Trophoblast cell (in vitro differentiated cells and primary cell): ENCODE results near the gene TSPYL6.
"Not testable (repeated sequence)": the region's sequence is repeated elsewhere in the genome, so short reads cannot be mapped to it uniquely, and the experiment has no call there.

Experiments
- DNase-seq, 2 donors: peaks; one replicate each; pipeline ENCODE4 v3.0.0-alpha.2; 2016
- H2AFZ ChIP-seq: 2 replicates; pipeline ENCODE4 v1.6.1; 2013; ENCODE audit warnings: low read length, moderate library complexity, mild to moderate bottlenecking; ENCODE audit not compliant: insufficient read depth, poor library complexity
- H2AK5ac ChIP-seq: 2 replicates; pipeline ENCODE4 v1.6.1; 2013; ENCODE audit warnings: mild to moderate bottlenecking, low read length
- H2BK120ac ChIP-seq: 2 replicates; pipeline ENCODE4 v1.6.1; 2013; ENCODE audit warnings: low read length, mild to moderate bottlenecking, moderate library complexity; ENCODE audit not compliant: insufficient read depth, poor library complexity
- H2BK12ac ChIP-seq: 2 replicates; pipeline ENCODE4 v1.6.1; 2013; ENCODE audit warnings: mild to moderate bottlenecking, low read length, moderate library complexity
- H2BK5ac ChIP-seq: 2 replicates; pipeline ENCODE4 v1.6.1; 2013; ENCODE audit warnings: low read length, low read depth, moderate library complexity, mild to moderate bottlenecking; ENCODE audit not compliant: poor library complexity
- H3K14ac ChIP-seq: 2 replicates; pipeline ENCODE4 v1.6.1; 2013; ENCODE audit warnings: mild to moderate bottlenecking, low read length
- H3K18ac ChIP-seq: 2 replicates; pipeline ENCODE4 v1.6.1; 2013; ENCODE audit warnings: mild to moderate bottlenecking, low read length
- H3K23ac ChIP-seq: 2 replicates; pipeline ENCODE4 v1.6.1; 2013; ENCODE audit warnings: low read length
- H3K27ac ChIP-seq: 2 replicates; pipeline ENCODE4 v1.5.1; 2013; ENCODE audit warnings: low read depth, mild to moderate bottlenecking, inconsistent platforms, low read length, moderate library complexity
- H3K27me3 ChIP-seq: 2 replicates; pipeline ENCODE4 v1.6.1; 2013; ENCODE audit warnings: inconsistent platforms, mild to moderate bottlenecking, low read length, moderate library complexity; ENCODE audit not compliant: insufficient read depth
- H3K36me3 ChIP-seq, 2 experiments: 1 replicate in 1 of 2; 2 replicates in 1 of 2; pipeline ENCODE4 v1.6.1; 2013; ENCODE audit warnings: low read length in 2 of 2, mild to moderate bottlenecking in 2 of 2, moderate library complexity in 1 of 2; ENCODE audit not compliant: insufficient read depth in 2 of 2, control insufficient read depth in 1 of 2
- H3K4ac ChIP-seq: 2 replicates; pipeline ENCODE4 v1.6.1; 2013; ENCODE audit warnings: low read depth, mild to moderate bottlenecking, low read length, moderate library complexity
- H3K4me1 ChIP-seq, 2 experiments: 1 replicate in 1 of 2; 2 replicates in 1 of 2; pipeline ENCODE4 v1.6.1; 2013; ENCODE audit warnings: low read length in 2 of 2, mild to moderate bottlenecking in 2 of 2, moderate library complexity in 1 of 2; ENCODE audit not compliant: insufficient read depth in 2 of 2, control insufficient read depth in 1 of 2
- H3K4me2 ChIP-seq: 2 replicates; pipeline ENCODE4 v1.6.1; 2013; ENCODE audit warnings: inconsistent platforms, mild to moderate bottlenecking, low read length, moderate library complexity
- H3K4me3 ChIP-seq: 2 replicates; pipeline ENCODE4 v1.5.1; 2013; ENCODE audit warnings: mild to moderate bottlenecking, low read depth, low read length, inconsistent platforms
- H3K79me1 ChIP-seq: one replicate; pipeline ENCODE4 v1.6.1; 2013; ENCODE audit warnings: low read length
- H3K79me2 ChIP-seq: 2 replicates; pipeline ENCODE4 v1.6.1; 2013; ENCODE audit warnings: low read length, mild to moderate bottlenecking; ENCODE audit not compliant: control insufficient read depth, insufficient read depth, poor library complexity
- H3K9ac ChIP-seq: 2 replicates; pipeline ENCODE4 v1.6.1; 2013; ENCODE audit warnings: mild to moderate bottlenecking, low read length
- H3K9me3 ChIP-seq: 2 replicates; pipeline ENCODE4 v1.6.1; 2013; ENCODE audit warnings: low read depth, mild to moderate bottlenecking, control low read depth, inconsistent platforms, low read length; ENCODE audit not compliant: insufficient read depth
- H4K12ac ChIP-seq: 2 replicates; pipeline ENCODE4 v1.6.1; 2013; ENCODE audit warnings: low read depth, mild to moderate bottlenecking, low read length, moderate library complexity
- H4K8ac ChIP-seq: 2 replicates; pipeline ENCODE4 v1.6.1; 2013; ENCODE audit warnings: low read depth, mild to moderate bottlenecking, low read length, moderate library complexity
- H4K91ac ChIP-seq: one replicate; pipeline ENCODE4 v1.6.1; 2013; ENCODE audit warnings: low read depth, mild to moderate bottlenecking, low read length, moderate library complexity
- WGBS: extraction: QIAGEN DNeasy Blood & Tissue Kit; methylation state at CpG from one replicate; pipeline ENCODE4 v1.1.7; 2013; ENCODE audit warnings: missing lambda C conversion rate; ENCODE audit not compliant: insufficient read length, insufficient coverage; ENCODE audit errors: extremely low coverage; 5-methylcytosine and 5-hydroxymethylcytosine counted together

TSPYL6 gene

GRCh38 chr2:54265081-54265480 is 9.1 kb upstream of the TSPYL6 start:
- not testable (repeated sequence) for H3K4me2 ChIP-seq, H3K14ac ChIP-seq, H2AFZ ChIP-seq, H4K91ac ChIP-seq, H3K27me3 ChIP-seq, H3K18ac ChIP-seq, H3K79me1 ChIP-seq, H3K79me2 ChIP-seq, H4K12ac ChIP-seq, H3K4me1 ChIP-seq, H3K27ac ChIP-seq, H3K4me3 ChIP-seq, H4K8ac ChIP-seq, H3K23ac ChIP-seq, H3K9ac ChIP-seq, H2BK5ac ChIP-seq, H3K9me3 ChIP-seq, DNase-seq, H2BK120ac ChIP-seq, H3K36me3 ChIP-seq, H2BK12ac ChIP-seq, H2AK5ac ChIP-seq, H3K4ac ChIP-seq
- no CpG with 5 or more reads among the region's 1 CpG for WGBS

- Histone ChIP-seq H3K23ac (no peak overlapping the region), H3K4me1 (no peaks in the 10 kb centered on the region), H2BK5ac (no peak overlapping the region), H3K36me3 (no peaks in the 10 kb centered on the region), H3K4ac (no peak overlapping the region), H4K91ac (no peak overlapping the region), H3K9ac (no peak overlapping the region), H3K27me3 (no peaks in the 10 kb centered on the region), H3K4me2 (no peak overlapping the region), H2AFZ (no peak overlapping the region), H3K18ac (no peak overlapping the region), H3K9me3 (no peaks in the 10 kb centered on the region), H3K79me2 (no peaks in the 10 kb centered on the region), H3K14ac (no peak overlapping the region), H2BK12ac (no peak overlapping the region), H3K27ac (no peak overlapping the region), H4K8ac (no peak overlapping the region), H4K12ac (no peak overlapping the region), H2AK5ac (no peak overlapping the region), H3K4me3 (no peak overlapping the region), H3K79me1 (no peaks in the 10 kb centered on the region), H2BK120ac (no peak overlapping the region)
- no peak for DNase-seq
- WGBS = no CpG with 5 or more reads among the region's 2 CpGs
Measured at GRCh38 chr2:54262015-54262765, 6.2 kb upstream of the TSPYL6 start.

- no peak overlapping the region for H3K4ac ChIP-seq
- H2BK5ac ChIP-seq = no peak overlapping the region
- no peak overlapping the region for H4K12ac ChIP-seq
- no peaks in the 10 kb centered on the region for H3K9me3 ChIP-seq
- no peak overlapping the region for H3K14ac ChIP-seq
- no peak overlapping the region for H3K4me2 ChIP-seq
- H3K27me3 ChIP-seq = no peaks in the 10 kb centered on the region
- H3K23ac ChIP-seq = no peak overlapping the region
- H2BK12ac ChIP-seq = no peak overlapping the region
- no CpG with 5 or more reads among the region's 2 CpGs for WGBS
- no peak overlapping the region for H4K91ac ChIP-seq
- H3K18ac ChIP-seq = no peak overlapping the region
- H2AK5ac ChIP-seq = no peak overlapping the region
- H3K27ac ChIP-seq = no peak overlapping the region
- no peak overlapping the region for H2AFZ ChIP-seq
- no peaks in the 10 kb centered on the region for H3K79me2 ChIP-seq
- DNase-seq = no peak
- H3K4me3 ChIP-seq = no peak overlapping the region
- no peak overlapping the region for H3K9ac ChIP-seq
- no peak overlapping the region for H4K8ac ChIP-seq
- H3K36me3 ChIP-seq = no peaks in the 10 kb centered on the region
- no peak overlapping the region for H2BK120ac ChIP-seq
- H3K79me1 ChIP-seq = no peaks in the 10 kb centered on the region
- no peaks in the 10 kb centered on the region for H3K4me1 ChIP-seq
Measured at GRCh38 chr2:54261537-54261936, 5.5 kb upstream of the TSPYL6 start.

DNA sequence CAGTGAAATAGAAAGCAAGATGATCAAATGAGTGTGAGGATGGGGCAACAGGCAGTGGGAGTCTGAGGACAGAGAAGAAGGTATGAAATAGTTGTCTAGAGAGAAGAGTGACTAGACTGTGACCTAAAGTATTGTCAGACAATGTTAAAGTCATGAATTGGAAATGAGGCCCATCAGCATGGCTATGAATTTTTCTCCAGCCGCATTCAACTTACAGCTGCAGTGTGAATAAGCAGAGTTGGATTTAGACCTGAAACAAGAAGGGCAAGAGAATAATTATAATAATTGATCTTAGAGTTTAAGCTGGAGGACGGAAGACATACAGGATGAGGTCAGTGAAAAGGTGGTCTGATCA is 4.2 kb upstream of the TSPYL6 start:
- Histone ChIP-seq H3K9me3 (peaks cover 2% of the 10 kb centered on the region), H4K12ac (no peak overlapping the region), H3K79me1 (no peaks in the 10 kb centered on the region), H3K18ac (no peak overlapping the region), H3K23ac (no peak overlapping the region), H3K4ac (no peak overlapping the region), H3K4me1 (no peaks in the 10 kb centered on the region), H3K36me3 (no peaks in the 10 kb centered on the region), H2BK5ac (no peak overlapping the region), H3K27me3 (no peaks in the 10 kb centered on the region), H4K8ac (no peak overlapping the region), H4K91ac (no peak overlapping the region), H2BK12ac (no peak overlapping the region), H3K27ac (no peak overlapping the region), H3K79me2 (no peaks in the 10 kb centered on the region), H2AK5ac (no peak overlapping the region), H3K4me3 (no peak overlapping the region), H3K14ac (no peak overlapping the region), H2AFZ (no peak overlapping the region), H3K9ac (no peak overlapping the region), H2BK120ac (no peak overlapping the region), H3K4me2 (no peak overlapping the region)
- no CpG with 5 or more reads among the region's 2 CpGs for WGBS
- DNase-seq = no peak
